Panc1 (cell line): Measurements from ENCODE around the gene RNF214. TPM values are rescaled to one million over a fixed set of nuclear protein-coding genes. Genes with fewer than 3 reads are reported as not detected.

ENCODE experiments used
- ATAC-seq: fragments of 200-7000 bp; cut with Tn5 transposase; 2 replicates; pipeline ENCODE4 v1.9.1; 2020; ENCODE audit warnings: mild to moderate bottlenecking, moderate library complexity
- BruUV-seq: library from RNA; stranded (reverse); fragments of 400-500 nt; replicated peaks from 2 replicates; lab custom pipeline; 2021; lab: Mats Ljungman, UMichigan
- CTCF ChIA-PET: fragments of 300-600 bp; sonication (Branson Sonifier 250); formaldehyde crosslinking; loops from one replicate; lab custom pipeline; 2022; ENCODE audit warnings: antibody characterized with exemption; lab: Charles Lee
- POLR2A ChIA-PET: fragments of 300-600 bp; sonication (Branson Sonifier 250); formaldehyde crosslinking; loops from one replicate; lab custom pipeline; 2022; ENCODE audit warnings: antibody characterized with exemption; lab: Charles Lee
- DNase-seq: peaks from one replicate; pipeline ENCODE4 v3.0.0-alpha.2; 2010; ENCODE audit warnings: low read depth, low spot score
- H3K27ac ChIP-seq: 2 replicates; pipeline ENCODE4 v1.5.1; 2011; ENCODE audit warnings: mild to moderate bottlenecking, low read length, inconsistent platforms
- H3K27me3 ChIP-seq: fragments of 200-500 bp; sonication (Bioruptor generic); 2 replicates; pipeline ENCODE4 v1.6.0; 2014; ENCODE audit warnings: low read length, inconsistent platforms; ENCODE audit not compliant: control insufficient read depth, insufficient read depth
- H3K36me3 ChIP-seq: fragments of 200-500 bp; sonication (Bioruptor generic); 2 replicates; pipeline ENCODE4 v1.5.1; 2014; ENCODE audit warnings: inconsistent platforms, mild to moderate bottlenecking, low read length, moderate library complexity; ENCODE audit not compliant: control insufficient read depth, insufficient read depth
- H3K4me1 ChIP-seq: 2 replicates; pipeline ENCODE4 v1.5.1; 2011; ENCODE audit warnings: inconsistent platforms, mild to moderate bottlenecking, low read length, moderate library complexity; ENCODE audit not compliant: control insufficient read depth, insufficient read depth
- H3K4me3 ChIP-seq, 2 experiments: 2 replicates each; pipeline ENCODE4 v1.5.1; 2011 to 2012; ENCODE audit warnings: low read depth in 2 of 2, low read length in 2 of 2, mild to moderate bottlenecking in 2 of 2, inconsistent platforms in 1 of 2, moderate library complexity in 1 of 2
- H3K9me3 ChIP-seq: fragments of 200-500 bp; sonication (Bioruptor generic); 2 replicates; pipeline ENCODE4 v1.5.1; 2014; ENCODE audit warnings: low read depth, mild to moderate bottlenecking, inconsistent platforms, low read length, moderate library complexity; ENCODE audit not compliant: control insufficient read depth, insufficient read depth
- POLR2AphosphoS5 ChIP-seq: IDR thresholded peaks from 2 replicates; pipeline ENCODE4 v1.6.1; 2012; ENCODE audit warnings: mild to moderate bottlenecking, low read depth, low read length, moderate library complexity
- SIN3A ChIP-seq: IDR thresholded peaks from 2 replicates; pipeline ENCODE4 v1.6.1; 2012; ENCODE audit warnings: low read depth, mild to moderate bottlenecking, low read length, moderate library complexity, borderline replicate concordance; ENCODE audit not compliant: insufficient read depth
- TCF7L2 ChIP-seq: IDR thresholded peaks from 2 replicates; pipeline ENCODE4 v1.6.1; 2011; ENCODE audit warnings: mild to moderate bottlenecking, low read depth, low read length, inconsistent platforms
- in situ Hi-C: cut with HindIII; loops from 2 replicates; pipeline ENCODE4 v1.10.0; 2016; ENCODE audit warnings: low sequenced_read_pairs, low pct_unique_long_range_greater_than_20kb
- intact Hi-C: fragments of 100-400 bp; cut with micrococcal nuclease; formaldehyde crosslinking; loops from one replicate; pipeline ENCODE4 v1.10.0; 2022; ENCODE audit not compliant: unreplicated experiment
- total RNA-seq: library from RNA; stranded (reverse); gene quantifications from one replicate; pipeline ENCODE4 v1.2.1, GENCODE V29; 2021; ENCODE audit not compliant: unreplicated experiment
- TF ChIP-seq, protein P1 (sequence below), 2 experiments: IDR thresholded peaks; 2 replicates each; pipeline ENCODE4 v1.6.1; 2011 to 2012; ENCODE audit warnings: low read depth in 2 of 2, control low read depth in 1 of 2, low read length in 1 of 2, mild to moderate bottlenecking in 1 of 2, moderate library complexity in 1 of 2; ENCODE audit not compliant: insufficient read depth in 1 of 2
- TF ChIP-seq, protein P2 (sequence below): fragments of 450-650 bp; IDR thresholded peaks from 2 replicates; pipeline ENCODE4 v1.5.1; 2017; ENCODE audit warnings: mild to moderate bottlenecking

Gene RNF214
- total RNA-seq, 1 experiment from 2014 or later = 39.7 TPM

- intact Hi-C loops (no loop called here), in situ Hi-C loops (no loop called here)
Measured at GRCh38 chr11:117281869-117282268, 49.4 kb downstream of the RNF214 start.

DNA sequence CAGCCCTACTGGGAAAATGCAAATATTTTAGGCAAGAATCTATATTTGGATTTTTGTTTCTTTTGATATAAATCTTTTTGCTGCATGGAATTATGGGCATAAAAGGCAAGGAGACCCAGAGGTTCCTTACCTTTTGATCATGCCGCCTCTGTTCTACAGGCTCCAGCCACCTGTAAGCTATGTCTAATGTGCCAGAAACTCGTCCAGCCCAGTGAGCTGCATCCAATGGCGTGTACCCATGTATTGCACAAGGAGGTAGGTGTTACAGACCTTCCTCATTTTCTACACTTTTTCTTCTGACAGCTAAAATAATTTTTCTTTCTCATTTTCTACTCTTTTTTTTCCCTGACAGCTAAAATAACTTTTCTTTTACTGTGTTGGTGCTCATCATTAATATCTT, 50.5 kb downstream of the RNF214 start:
- H3K9me3 ChIP-seq = no peaks in the 10 kb centered on the region
- ChIA-PET CTCF (interaction anchor here (0.6 kb wide), 1 partner anchor 32 kb away, joined by 5 read pairs; no protein-coding TSS in a partner anchor), POLR2A (no interaction called here)
- H3K4me3 ChIP-seq = no peak overlapping the region
- ATAC-seq (no peak), DNase-seq (no peak)
- no peak overlapping the region for H3K27ac ChIP-seq
- BruUV-seq = no TSS peak
- in situ Hi-C loops = no loop called here
- peaks cover 3% of the 10 kb centered on the region for H3K36me3 ChIP-seq
- H3K4me1 ChIP-seq = no peaks in the 10 kb centered on the region
- TF ChIP-seq, protein P1, sequence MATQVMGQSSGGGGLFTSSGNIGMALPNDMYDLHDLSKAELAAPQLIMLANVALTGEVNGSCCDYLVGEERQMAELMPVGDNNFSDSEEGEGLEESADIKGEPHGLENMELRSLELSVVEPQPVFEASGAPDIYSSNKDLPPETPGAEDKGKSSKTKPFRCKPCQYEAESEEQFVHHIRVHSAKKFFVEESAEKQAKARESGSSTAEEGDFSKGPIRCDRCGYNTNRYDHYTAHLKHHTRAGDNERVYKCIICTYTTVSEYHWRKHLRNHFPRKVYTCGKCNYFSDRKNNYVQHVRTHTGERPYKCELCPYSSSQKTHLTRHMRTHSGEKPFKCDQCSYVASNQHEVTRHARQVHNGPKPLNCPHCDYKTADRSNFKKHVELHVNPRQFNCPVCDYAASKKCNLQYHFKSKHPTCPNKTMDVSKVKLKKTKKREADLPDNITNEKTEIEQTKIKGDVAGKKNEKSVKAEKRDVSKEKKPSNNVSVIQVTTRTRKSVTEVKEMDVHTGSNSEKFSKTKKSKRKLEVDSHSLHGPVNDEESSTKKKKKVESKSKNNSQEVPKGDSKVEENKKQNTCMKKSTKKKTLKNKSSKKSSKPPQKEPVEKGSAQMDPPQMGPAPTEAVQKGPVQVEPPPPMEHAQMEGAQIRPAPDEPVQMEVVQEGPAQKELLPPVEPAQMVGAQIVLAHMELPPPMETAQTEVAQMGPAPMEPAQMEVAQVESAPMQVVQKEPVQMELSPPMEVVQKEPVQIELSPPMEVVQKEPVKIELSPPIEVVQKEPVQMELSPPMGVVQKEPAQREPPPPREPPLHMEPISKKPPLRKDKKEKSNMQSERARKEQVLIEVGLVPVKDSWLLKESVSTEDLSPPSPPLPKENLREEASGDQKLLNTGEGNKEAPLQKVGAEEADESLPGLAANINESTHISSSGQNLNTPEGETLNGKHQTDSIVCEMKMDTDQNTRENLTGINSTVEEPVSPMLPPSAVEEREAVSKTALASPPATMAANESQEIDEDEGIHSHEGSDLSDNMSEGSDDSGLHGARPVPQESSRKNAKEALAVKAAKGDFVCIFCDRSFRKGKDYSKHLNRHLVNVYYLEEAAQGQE (IDR thresholded peaks at IDR 0.05; ENCODE audit: insufficient read depth in 1 of 2, low read depth in 2 of 2, low read length in 1 of 2) = no peak
- TF ChIP-seq POLR2AphosphoS5 = no peak
- no peak for TF ChIP-seq TCF7L2
- TF ChIP-seq, protein P2, sequence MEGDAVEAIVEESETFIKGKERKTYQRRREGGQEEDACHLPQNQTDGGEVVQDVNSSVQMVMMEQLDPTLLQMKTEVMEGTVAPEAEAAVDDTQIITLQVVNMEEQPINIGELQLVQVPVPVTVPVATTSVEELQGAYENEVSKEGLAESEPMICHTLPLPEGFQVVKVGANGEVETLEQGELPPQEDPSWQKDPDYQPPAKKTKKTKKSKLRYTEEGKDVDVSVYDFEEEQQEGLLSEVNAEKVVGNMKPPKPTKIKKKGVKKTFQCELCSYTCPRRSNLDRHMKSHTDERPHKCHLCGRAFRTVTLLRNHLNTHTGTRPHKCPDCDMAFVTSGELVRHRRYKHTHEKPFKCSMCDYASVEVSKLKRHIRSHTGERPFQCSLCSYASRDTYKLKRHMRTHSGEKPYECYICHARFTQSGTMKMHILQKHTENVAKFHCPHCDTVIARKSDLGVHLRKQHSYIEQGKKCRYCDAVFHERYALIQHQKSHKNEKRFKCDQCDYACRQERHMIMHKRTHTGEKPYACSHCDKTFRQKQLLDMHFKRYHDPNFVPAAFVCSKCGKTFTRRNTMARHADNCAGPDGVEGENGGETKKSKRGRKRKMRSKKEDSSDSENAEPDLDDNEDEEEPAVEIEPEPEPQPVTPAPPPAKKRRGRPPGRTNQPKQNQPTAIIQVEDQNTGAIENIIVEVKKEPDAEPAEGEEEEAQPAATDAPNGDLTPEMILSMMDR = no peak
- no peak for TF ChIP-seq SIN3A
- intact Hi-C loops = no loop called here
- no peaks in the 10 kb centered on the region for H3K27me3 ChIP-seq

More at GRCh38 chr11:117281869-117282268, 49.4 kb downstream of the RNF214 start:
- TF ChIP-seq, protein P2 = no peak
- TF ChIP-seq TCF7L2 (no peak), POLR2AphosphoS5 (no peak), SIN3A (no peak)
- TF ChIP-seq, protein P1 (IDR thresholded peaks at IDR 0.05; ENCODE audit: insufficient read depth in 1 of 2, low read depth in 2 of 2, low read length in 1 of 2) = no peak
- H3K9me3 ChIP-seq = no peaks in the 10 kb centered on the region
- ChIA-PET POLR2A (no interaction called here), CTCF (interaction anchor here (0.5 kb wide), 1 partner anchor 176 kb away, joined by 5 read pairs; no protein-coding TSS in a partner anchor)
- peaks cover 3% of the 10 kb centered on the region; the same call in 1 of the 2 replicates for H3K36me3 ChIP-seq
- no peak overlapping the region for H3K4me3 ChIP-seq
- no peak for DNase-seq
- TSS peak; percentile 32 for BruUV-seq
- H3K27ac ChIP-seq = no peak overlapping the region
- ATAC-seq = no peak
- no peaks in the 10 kb centered on the region for H3K27me3 ChIP-seq
- H3K4me1 ChIP-seq = no peaks in the 10 kb centered on the region
